Measurements from ENCODE around the gene ISCU.

DNA sequence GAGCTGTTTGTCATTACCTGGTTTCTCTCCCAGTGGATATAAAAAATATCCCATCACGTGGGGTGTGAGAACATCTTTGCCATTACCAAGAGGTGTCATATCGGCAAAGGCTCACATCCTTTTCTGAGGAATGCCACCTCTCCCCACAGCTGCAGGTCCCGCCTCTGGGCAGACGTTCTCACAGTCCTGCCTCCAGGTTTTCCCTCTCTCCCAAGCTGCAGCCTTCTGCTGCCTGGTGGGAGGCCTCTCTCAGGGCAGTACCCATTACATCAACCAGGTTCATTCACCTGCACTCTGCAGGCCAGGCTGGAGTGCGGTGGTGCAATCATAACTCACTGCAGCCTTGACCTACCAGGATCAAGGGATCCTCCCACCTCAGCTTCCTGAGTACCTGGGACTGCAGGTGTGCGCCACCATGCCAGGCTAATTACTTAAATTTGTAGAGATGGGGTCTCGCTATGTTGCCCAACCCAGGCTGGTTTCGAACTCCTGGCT is 50.4 kb downstream of the ISCU start:
- TF ChIP-seq, protein P1, sequence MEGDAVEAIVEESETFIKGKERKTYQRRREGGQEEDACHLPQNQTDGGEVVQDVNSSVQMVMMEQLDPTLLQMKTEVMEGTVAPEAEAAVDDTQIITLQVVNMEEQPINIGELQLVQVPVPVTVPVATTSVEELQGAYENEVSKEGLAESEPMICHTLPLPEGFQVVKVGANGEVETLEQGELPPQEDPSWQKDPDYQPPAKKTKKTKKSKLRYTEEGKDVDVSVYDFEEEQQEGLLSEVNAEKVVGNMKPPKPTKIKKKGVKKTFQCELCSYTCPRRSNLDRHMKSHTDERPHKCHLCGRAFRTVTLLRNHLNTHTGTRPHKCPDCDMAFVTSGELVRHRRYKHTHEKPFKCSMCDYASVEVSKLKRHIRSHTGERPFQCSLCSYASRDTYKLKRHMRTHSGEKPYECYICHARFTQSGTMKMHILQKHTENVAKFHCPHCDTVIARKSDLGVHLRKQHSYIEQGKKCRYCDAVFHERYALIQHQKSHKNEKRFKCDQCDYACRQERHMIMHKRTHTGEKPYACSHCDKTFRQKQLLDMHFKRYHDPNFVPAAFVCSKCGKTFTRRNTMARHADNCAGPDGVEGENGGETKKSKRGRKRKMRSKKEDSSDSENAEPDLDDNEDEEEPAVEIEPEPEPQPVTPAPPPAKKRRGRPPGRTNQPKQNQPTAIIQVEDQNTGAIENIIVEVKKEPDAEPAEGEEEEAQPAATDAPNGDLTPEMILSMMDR (IDR thresholded peaks at IDR 0.05; ENCODE audit: low read depth, low read length, poor library complexity, severe bottlenecking) = no peak
- TF ChIP-seq EZH2phosphoT487 (IDR thresholded peaks at IDR 0.05; ENCODE audit: borderline replicate concordance, low read length) = no peak
